Endothelial cell of umbilical vein (primary cell): Measurements from ENCODE around the gene CTH. TPM values are rescaled to one million over a fixed set of nuclear protein-coding genes. Genes with fewer than 3 reads are reported as not detected.

ENCODE experiments used
- BruUV-seq: library from RNA; stranded (reverse); fragments of 400-500 nt; replicated peaks from 2 replicates; lab custom pipeline; 2021; lab: Mats Ljungman, UMichigan
- CTCF ChIA-PET: fragments of 300-600, 350-600 bp; sonication (Branson Sonifier 250); formaldehyde crosslinking; loops from one replicate; lab custom pipeline; 2021; ENCODE audit warnings: antibody characterized with exemption, inconsistent platforms; lab: Charles Lee
- POLR2A ChIA-PET: fragments of 300-600, 350-600 bp; sonication (Branson Sonifier 250); formaldehyde crosslinking; loops from one replicate; lab custom pipeline; 2021; ENCODE audit warnings: antibody characterized with exemption, inconsistent platforms; lab: Charles Lee
- DNase-seq: peaks from one replicate; pipeline ENCODE4 v3.0.0-alpha.2; 2011; ENCODE audit warnings: low read depth, low spot score
- FAIRE-seq: peaks from 2 replicates; lab custom pipeline; 2011; peaks lifted over from hg19 to GRCh38; lab: Jason Lieb, UNC
- H2AFZ ChIP-seq: 2 replicates; pipeline ENCODE4 v1.6.0; 2012; ENCODE audit warnings: low read depth, low read length, control low read depth, inconsistent platforms
- H3K27ac ChIP-seq: 2 replicates; pipeline ENCODE4 v1.5.1; 2011; ENCODE audit warnings: low read depth, mild to moderate bottlenecking, control low read depth, low read length, moderate library complexity; ENCODE audit not compliant: insufficient read depth
- H3K27me3 ChIP-seq, 2 experiments: 2 replicates each; pipeline versions ENCODE4 v1.6.0 to v1.6.1; 2011; ENCODE audit warnings: low read length in 2 of 2, mixed read lengths in 1 of 2; ENCODE audit not compliant: control insufficient read depth in 2 of 2, insufficient read depth in 2 of 2
- H3K36me3 ChIP-seq, 2 experiments: 2 replicates in 1 of 2; 3 replicates in 1 of 2; pipeline ENCODE4 v1.5.1; 2011; ENCODE audit warnings: low read length in 2 of 2, mild to moderate bottlenecking in 1 of 2, moderate library complexity in 1 of 2; ENCODE audit not compliant: control insufficient read depth in 2 of 2, insufficient read depth in 2 of 2; ENCODE audit errors: extremely low read depth in 1 of 2
- H3K4me1 ChIP-seq: 3 replicates; pipeline ENCODE4 v1.5.1; 2011; ENCODE audit warnings: mild to moderate bottlenecking, low read length; ENCODE audit not compliant: control insufficient read depth, insufficient read depth; ENCODE audit errors: extremely low read depth
- H3K4me2 ChIP-seq: 2 replicates; pipeline ENCODE4 v1.6.1; 2011; ENCODE audit warnings: low read length, control low read depth, mixed read lengths; ENCODE audit not compliant: insufficient read depth
- H3K4me3 ChIP-seq, 3 experiments: fragments of 200-600 bp in 1 of 3; sonication (generic), shearing (Covaris generic) in 1 of 3; replicated peaks in 1 of 3; 2 replicates each; pipeline ENCODE4 v1.5.1; 2011 to 2016; ENCODE audit warnings: control low read depth in 3 of 3, low read length in 3 of 3, mild to moderate bottlenecking in 2 of 3, inconsistent platforms in 1 of 3, low read depth in 1 of 3, moderate library complexity in 1 of 3; ENCODE audit not compliant: insufficient read depth in 1 of 3
- H3K79me2 ChIP-seq: 2 replicates; pipeline ENCODE4 v1.6.0; 2012; ENCODE audit warnings: low read length, inconsistent platforms; ENCODE audit not compliant: control insufficient read depth, insufficient read depth
- H3K9ac ChIP-seq: replicated peaks from 2 replicates; pipeline ENCODE3; 2011; ENCODE audit warnings: low read length, control low read depth; ENCODE audit not compliant: insufficient read depth; ENCODE audit errors: extremely low read depth
- H3K9me1 ChIP-seq: replicated peaks from 3 replicates; pipeline ENCODE4 v1.6.0; 2011; ENCODE audit warnings: mild to moderate bottlenecking, low read length; ENCODE audit not compliant: control insufficient read depth, insufficient read depth; ENCODE audit errors: extremely low read depth
- H3K9me3 ChIP-seq: replicated peaks from 2 replicates; pipeline ENCODE4 v1.5.1; 2012; ENCODE audit warnings: low read length, inconsistent platforms; ENCODE audit not compliant: control insufficient read depth, insufficient read depth
- H4K20me1 ChIP-seq: replicated peaks from 2 replicates; pipeline ENCODE3; 2011; ENCODE audit warnings: mild to moderate bottlenecking, low read length; ENCODE audit not compliant: control insufficient read depth, insufficient read depth; ENCODE audit errors: extremely low read depth
- CTCF ChIP-seq, 2 donors: IDR thresholded peaks; 1 replicate in 1 of 2; 2 replicates in 1 of 2; pipeline ENCODE4 v1.5.1; 2011; ENCODE audit warnings: low read length in 2 of 2, mild to moderate bottlenecking in 2 of 2, moderate library complexity in 2 of 2, control low read depth in 1 of 2, inconsistent platforms in 1 of 2, low read depth in 1 of 2; ENCODE audit not compliant: insufficient read depth in 1 of 2; ENCODE audit errors: extremely low read depth in 1 of 2
- EZH2 ChIP-seq: IDR thresholded peaks from 2 replicates; pipeline ENCODE4 v1.6.1; 2012; ENCODE audit warnings: borderline replicate concordance, low read depth, mild to moderate bottlenecking, moderate library complexity, low read length, inconsistent platforms; ENCODE audit not compliant: severe bottlenecking
- FOS ChIP-seq: IDR thresholded peaks from 2 replicates; pipeline ENCODE4 v1.6.1; 2011; ENCODE audit warnings: mild to moderate bottlenecking, low read length, moderate library complexity, borderline replicate concordance; ENCODE audit not compliant: insufficient read depth
- GATA2 ChIP-seq: IDR thresholded peaks from 2 replicates; pipeline ENCODE4 v1.7.0; 2011; ENCODE audit warnings: low read depth, mild to moderate bottlenecking, moderate library complexity, mixed read lengths, low read length; ENCODE audit not compliant: insufficient read length, insufficient read depth
- JUN ChIP-seq: IDR thresholded peaks from 2 replicates; pipeline ENCODE4 v1.6.1; 2011; ENCODE audit warnings: borderline replicate concordance, low read depth; ENCODE audit not compliant: insufficient read length, insufficient read depth
- MAX ChIP-seq: IDR thresholded peaks from 2 replicates; pipeline ENCODE4 v1.6.1; 2011; ENCODE audit not compliant: insufficient read depth, insufficient read length
- MYC ChIP-seq: IDR thresholded peaks from one replicate; pipeline ENCODE4 v1.6.1; 2011; ENCODE audit warnings: mild to moderate bottlenecking, low read depth, low read length
- POLR2A ChIP-seq: IDR thresholded peaks from 2 replicates; pipeline ENCODE4 v1.6.1; 2012; ENCODE audit warnings: low read depth, mild to moderate bottlenecking, control low read depth, low read length
- POLR2AphosphoS5 ChIP-seq: IDR thresholded peaks from 2 replicates; pipeline ENCODE4 v1.6.1; 2012; ENCODE audit warnings: low read depth, mild to moderate bottlenecking, control low read depth, low read length, moderate library complexity; ENCODE audit not compliant: insufficient read depth
- dilution Hi-C: fragments of 300-500 bp; cut with MboI; formaldehyde crosslinking; loops from one replicate; pipeline ENCODE4 v1.15.0; 2019; ENCODE audit warnings: low sequenced_read_pairs; ENCODE audit not compliant: extremely low pct_ligation_motif_present
- intact Hi-C: fragments of 100-400 bp; cut with micrococcal nuclease; formaldehyde crosslinking; loops from one replicate; pipeline ENCODE4 v1.10.0; 2022
- polyA plus RNA-seq, 4 experiments: library from polyadenylated mRNA; depleted of rRNA in 3 of 4; stranded (reverse) in 3 of 4; unstranded in 1 of 4; fragments of >200 nt; gene quantifications; 2 replicates each; pipeline versions ENCODE4 v1.2.1 to v1.2.3, GENCODE V29; 2011 to 2012; ENCODE audit warnings: missing spikeins in 1 of 4
- total RNA-seq: library from RNA; stranded (reverse); gene quantifications from 2 replicates; pipeline ENCODE4 v1.2.3, GENCODE V29; 2021

CTH gene
- total and polyA plus RNA-seq, 2 donors (not counting 3 experiments of a cell fraction or from before 2014, with no cell fraction given): 1.7 to 2.6 TPM

- no peaks in the 10 kb centered on the region for H4K20me1 ChIP-seq
- dilution Hi-C loops: no loop called here
Observed at GRCh38 chr1:70431874-70432273, 20.8 kb downstream of the CTH start.

GRCh38 chr1:70434253-70434859 is 23.3 kb downstream of the CTH start:
- Histone ChIP-seq H3K9me1 (no peaks in the 10 kb centered on the region), H3K27me3 (no peaks in the 10 kb centered on the region), H3K79me2 (no peaks in the 10 kb centered on the region), H4K20me1 (no peaks in the 10 kb centered on the region), H2AFZ (no peak overlapping the region), H3K4me2 (no peak overlapping the region), H3K36me3 (no peaks in the 10 kb centered on the region), H3K27ac (no peak overlapping the region), H3K4me3 (no peak overlapping the region), H3K9me3 (no peaks in the 10 kb centered on the region), H3K4me1 (no peaks in the 10 kb centered on the region), H3K9ac (no peak overlapping the region)
- ChIA-PET POLR2A (no interaction called here), CTCF (interaction anchor here (0.6 kb wide), 1 partner anchor 292 kb away, joined by 3 read pairs; no protein-coding TSS in a partner anchor)
- no TSS peak for BruUV-seq
- intact Hi-C loops: no loop called here
- TF ChIP-seq MAX (no peak), EZH2 (no peak), JUN (no peak), MYC (no peak), CTCF (IDR thresholded peaks at IDR 0.05; ENCODE audit: extremely low read depth in 1 of 2, insufficient read depth in 1 of 2, low read depth in 1 of 2, low read length in 2 of 2) (no peak), POLR2A (no peak), FOS (no peak), POLR2AphosphoS5 (no peak), GATA2 (no peak)
- dilution Hi-C loops: no loop called here
- no peak for DNase-seq
- no peak for FAIRE-seq

More at GRCh38 chr1:70431874-70432273, 20.8 kb downstream of the CTH start:
- Histone ChIP-seq H3K4me1 (no peaks in the 10 kb centered on the region), H3K9me3 (no peaks in the 10 kb centered on the region), H3K9ac (no peak overlapping the region), H3K4me2 (no peak overlapping the region), H3K36me3 (no peaks in the 10 kb centered on the region), H3K27ac (no peak overlapping the region), H3K27me3 (no peaks in the 10 kb centered on the region), H3K9me1 (no peaks in the 10 kb centered on the region), H2AFZ (no peak overlapping the region), H3K79me2 (no peaks in the 10 kb centered on the region), H3K4me3 (no peak overlapping the region)
- no peak for DNase-seq
- BruUV-seq: no TSS peak
- intact Hi-C loops: no loop called here
- CTCF ChIA-PET: no interaction called here
- TF ChIP-seq POLR2AphosphoS5: no peak
- no peak for TF ChIP-seq MAX
- no peak for TF ChIP-seq EZH2
- no peak for TF ChIP-seq MYC
- no peak for TF ChIP-seq POLR2A
- no peak for TF ChIP-seq JUN
- no peak for TF ChIP-seq GATA2
- FAIRE-seq: no peak
- POLR2A ChIA-PET: no interaction called here
